NCI-H82 treated with DMSO at 0.1 percent for 48 hours (cell line): ENCODE measurements around the gene ARHGAP28.

ENCODE experiments used
- DNase-seq: peaks from one replicate; lab custom pipeline; 2025; ENCODE audit not compliant: unreplicated experiment; lab: John Stamatoyannopoulos, UW

Gene ARHGAP28

GRCh38 chr18:6954501-6954900 is 225.0 kb downstream of the ARHGAP28 start:
- no peak for DNase-seq

GRCh38 chr18:6955304-6955703 is 225.8 kb downstream of the ARHGAP28 start:
- no peak for DNase-seq

- no peak for DNase-seq
Measured at GRCh38 chr18:6956495-6956894, 227.0 kb downstream of the ARHGAP28 start.

- no peak for DNase-seq
Measured at GRCh38 chr18:6956999-6957398, 227.5 kb downstream of the ARHGAP28 start.

- DNase-seq, result no peak
Measured at GRCh38 chr18:6959110-6959509, 229.6 kb downstream of the ARHGAP28 start.

- no peak for DNase-seq
Measured at GRCh38 chr18:6960124-6960523, 230.6 kb downstream of the ARHGAP28 start.

- DNase-seq, result no peak
Measured at GRCh38 chr18:6960656-6961055, 231.1 kb downstream of the ARHGAP28 start.

GRCh38 chr18:6961331-6961730 is 231.8 kb downstream of the ARHGAP28 start:
- DNase-seq, result no peak

- no peak for DNase-seq
Measured at GRCh38 chr18:6962571-6963451, 233.3 kb downstream of the ARHGAP28 start.

GRCh38 chr18:6963452-6964097 is 234.1 kb downstream of the ARHGAP28 start:
- DNase-seq, result no peak
